SK-N-SH (cell line): Measurements from ENCODE around the gene ADAMTS5. TPM values are rescaled to one million over a fixed set of nuclear protein-coding genes. Genes with fewer than 3 reads are reported as not detected.

Experiments used
- CTCF ChIA-PET: fragments of 300-600, 350-600 bp; formaldehyde crosslinking; extraction: SDS; loops from one replicate; lab custom pipeline; 2021; lab: Yijun Ruan, JAX
- POLR2A ChIA-PET: fragments of 350-600 bp; sonication (Branson Sonifier 250); formaldehyde crosslinking; extraction: SDS; loops from one replicate; lab custom pipeline; 2020; ENCODE audit warnings: antibody characterized with exemption, inconsistent platforms; lab: Yijun Ruan, JAX
- DNase-seq: peaks from one replicate; pipeline ENCODE4 v3.0.0; 2012
- H2AFZ ChIP-seq: fragments of 200-600 bp; sonication (generic); 2 replicates; pipeline ENCODE4 v1.8.1; 2016; ENCODE audit warnings: antibody characterized with exemption, mild to moderate bottlenecking, low read depth
- H3F3A ChIP-seq: fragments of 200-600 bp; sonication (generic); replicated peaks from 2 replicates; pipeline ENCODE3; 2016; ENCODE audit warnings: antibody characterized with exemption, mild to moderate bottlenecking; ENCODE audit not compliant: insufficient read depth
- H3K27ac ChIP-seq, 2 experiments: fragments of 200-500 bp in 1 of 2; fragments of 200-600 bp in 1 of 2; sonication (Bioruptor generic) in 1 of 2; sonication (generic), shearing (Covaris generic) in 1 of 2; 2 replicates each; pipeline versions ENCODE4 v1.5.1 to v1.6.1; 2014 to 2016; ENCODE audit warnings: low read depth in 2 of 2, inconsistent platforms in 1 of 2, low read length in 1 of 2, mild to moderate bottlenecking in 1 of 2, mixed read lengths in 1 of 2
- H3K27me3 ChIP-seq: fragments of 200-600 bp; sonication (generic), shearing (Covaris generic); 2 replicates; pipeline ENCODE4 v1.6.1; 2016; ENCODE audit warnings: mixed run types; ENCODE audit not compliant: insufficient read depth
- H3K36me3 ChIP-seq, 2 experiments: fragments of 200-500 bp in 1 of 2; fragments of 200-600 bp in 1 of 2; sonication (Bioruptor generic) in 1 of 2; sonication (generic) in 1 of 2; replicated peaks in 1 of 2; 2 replicates each; pipeline versions ENCODE3 to v1.5.1; 2014 to 2016; ENCODE audit warnings: low read length in 1 of 2, mild to moderate bottlenecking in 1 of 2; ENCODE audit not compliant: insufficient read depth in 2 of 2, control insufficient read depth in 1 of 2
- H3K4me1 ChIP-seq, 2 experiments: fragments of 200-500 bp in 1 of 2; fragments of 200-600 bp in 1 of 2; sonication (Bioruptor generic) in 1 of 2; sonication (generic), shearing (Covaris generic) in 1 of 2; 2 replicates each; pipeline versions ENCODE4 v1.5.1 to v1.6.1; 2014 to 2016; ENCODE audit warnings: low read depth in 1 of 2, low read length in 1 of 2, mixed run types in 1 of 2; ENCODE audit not compliant: insufficient read depth in 2 of 2, control insufficient read depth in 1 of 2
- H3K4me2 ChIP-seq: fragments of 200-600 bp; sonication (generic), shearing (Covaris generic); 2 replicates; pipeline ENCODE4 v1.6.1; 2017; ENCODE audit warnings: mixed run types
- H3K4me3 ChIP-seq, 2 experiments: fragments of 200-500 bp in 1 of 2; fragments of 200-600 bp in 1 of 2; sonication (Bioruptor generic) in 1 of 2; sonication (generic), shearing (Covaris generic) in 1 of 2; 2 replicates each; pipeline versions ENCODE4 v1.5.1 to v1.8.1; 2014 to 2016; ENCODE audit warnings: low read depth in 2 of 2, inconsistent platforms in 1 of 2, low read length in 1 of 2, mild to moderate bottlenecking in 1 of 2, mixed read lengths in 1 of 2, moderate library complexity in 1 of 2
- H3K79me2 ChIP-seq: fragments of 200-600 bp; sonication (generic); 2 replicates; pipeline ENCODE4 v1.8.1; 2017; ENCODE audit warnings: mild to moderate bottlenecking; ENCODE audit not compliant: insufficient read depth
- H3K9ac ChIP-seq: fragments of 200-600 bp; sonication (generic); 2 replicates; pipeline ENCODE4 v1.6.1; 2017; ENCODE audit warnings: mixed run types
- H3K9me2 ChIP-seq: fragments of 200-600 bp; sonication (generic); 2 replicates; pipeline ENCODE4 v1.6.1; 2017; ENCODE audit warnings: mixed run types
- H3K9me3 ChIP-seq: fragments of 200-600 bp; sonication (generic); 2 replicates; pipeline ENCODE4 v1.6.1; 2017; ENCODE audit warnings: mixed run types, mild to moderate bottlenecking, moderate library complexity
- H4K20me1 ChIP-seq: fragments of 200-600 bp; sonication (generic); 2 replicates; pipeline ENCODE4 v1.6.1; 2017; ENCODE audit warnings: mild to moderate bottlenecking, mixed run types; ENCODE audit not compliant: insufficient read depth
- CHD2 ChIP-seq: fragments of 150-350 bp; IDR thresholded peaks from 2 replicates; pipeline ENCODE4 v1.6.1; 2018; ENCODE audit warnings: low read length; ENCODE audit not compliant: partially characterized antibody
- ELF1 ChIP-seq: IDR thresholded peaks from 2 replicates; pipeline ENCODE4 v1.4.0; 2012
- EP300 ChIP-seq, 2 experiments: IDR thresholded peaks; 2 replicates each; pipeline versions ENCODE4 v1.4.0 to v1.6.1; 2012; ENCODE audit warnings: borderline replicate concordance in 1 of 2, low read depth in 1 of 2, low read length in 1 of 2
- EZH2phosphoT487 ChIP-seq: fragments of 200-600 bp; sonication (generic); IDR thresholded peaks from 2 replicates; pipeline ENCODE4 v1.6.1; 2017; ENCODE audit warnings: low read depth, mixed run types, mild to moderate bottlenecking, antibody characterized with exemption, moderate library complexity, borderline replicate concordance
- FOXJ3 ChIP-seq: sonication (generic); formaldehyde crosslinking; IDR thresholded peaks from 2 replicates; pipeline ENCODE4 v1.5.1; 2020; ENCODE audit warnings: mild to moderate bottlenecking, missing genetic modification reagents
- GATA2 ChIP-seq: sonication (generic); formaldehyde crosslinking; IDR thresholded peaks from 2 replicates; pipeline ENCODE4 v1.5.0; 2020; ENCODE audit warnings: mild to moderate bottlenecking, missing genetic modification reagents
- MXI1 ChIP-seq: IDR thresholded peaks from 2 replicates; pipeline ENCODE4 v1.6.1; 2012; ENCODE audit warnings: mild to moderate bottlenecking, low read depth, low read length, improper control_type of control experiment
- NFIC ChIP-seq: IDR thresholded peaks from 2 replicates; pipeline ENCODE4 v1.4.0; 2012; ENCODE audit warnings: borderline replicate concordance
- POLR2AphosphoS5 ChIP-seq: IDR thresholded peaks from 2 replicates; pipeline ENCODE4 v1.6.1; 2012; ENCODE audit warnings: low read depth, low read length
- RAD21 ChIP-seq: IDR thresholded peaks from 2 replicates; pipeline ENCODE4 v1.6.1; 2012; ENCODE audit warnings: mild to moderate bottlenecking, low read length
- RCOR1 ChIP-seq: fragments of 150-350 bp; IDR thresholded peaks from 2 replicates; pipeline ENCODE4 v1.6.1; 2017; ENCODE audit warnings: antibody characterized with exemption, low read length
- RXRA ChIP-seq: IDR thresholded peaks from 2 replicates; pipeline ENCODE4 v1.4.0; 2012; ENCODE audit warnings: low read depth, mild to moderate bottlenecking, borderline replicate concordance
- SIN3A ChIP-seq: IDR thresholded peaks from 2 replicates; pipeline ENCODE4 v1.6.1; 2012; ENCODE audit warnings: low read depth, mild to moderate bottlenecking, low read length, moderate library complexity, borderline replicate concordance
- TAF1 ChIP-seq: IDR thresholded peaks from 2 replicates; pipeline ENCODE4 v1.6.1; 2012; ENCODE audit warnings: low read depth, mild to moderate bottlenecking, low read length, moderate library complexity, borderline replicate concordance
- YY1 ChIP-seq: IDR thresholded peaks from 2 replicates; pipeline ENCODE4 v1.4.0; 2012; ENCODE audit warnings: low read depth, mild to moderate bottlenecking
- polyA plus RNA-seq, 3 experiments: library from polyadenylated mRNA; depleted of rRNA; stranded (reverse); fragments of >200 nt; gene quantifications; 2 replicates each; pipeline ENCODE4 v1.2.3, GENCODE V29; 2012
- TF ChIP-seq, protein P1 (sequence below): fragments of 200-600 bp; sonication (generic); IDR thresholded peaks from 2 replicates; pipeline ENCODE4 v1.6.1; 2017; ENCODE audit warnings: antibody characterized with exemption, mild to moderate bottlenecking, moderate library complexity
- TF ChIP-seq, protein P2 (sequence below): IDR thresholded peaks from 2 replicates; pipeline ENCODE4 v1.4.0; 2012; ENCODE audit warnings: low read depth, borderline replicate concordance
- TF ChIP-seq, protein P3 (sequence below): IDR thresholded peaks from 2 replicates; pipeline ENCODE4 v1.4.0; 2012; ENCODE audit warnings: low read depth, borderline replicate concordance
- TF ChIP-seq, protein P4 (sequence below): IDR thresholded peaks from 2 replicates; pipeline ENCODE4; 2012

Gene ADAMTS5
- polyA plus RNA-seq, 1 of the 3 experiments (the other 2 are of a cell fraction): 0.90 TPM

GRCh38 chr21:26920055-26920454, 46.8 kb downstream of the ADAMTS5 start:
- CTCF ChIA-PET: interaction anchor here (1.4 kb wide), 1 partner anchor 11 kb away, joined by 3 read pairs; no protein-coding TSS in a partner anchor
- TF ChIP-seq POLR2AphosphoS5 (no peak), MXI1 (no peak), EZH2phosphoT487 (no peak), ELF1 (no peak), FOXJ3 (CRISPR knock-in tag) (no peak), EP300 (IDR thresholded peaks at IDR 0.05; ENCODE audit: borderline replicate concordance in 1 of 2, low read depth in 1 of 2, low read length in 1 of 2) (no peak), SIN3A (no peak), RAD21 (no peak), CHD2 (no peak), RXRA (no peak), GATA2 (CRISPR knock-in tag) (no peak), NFIC (no peak), YY1 (no peak), TAF1 (no peak), RCOR1 (no peak)
- TF ChIP-seq, protein P1, sequence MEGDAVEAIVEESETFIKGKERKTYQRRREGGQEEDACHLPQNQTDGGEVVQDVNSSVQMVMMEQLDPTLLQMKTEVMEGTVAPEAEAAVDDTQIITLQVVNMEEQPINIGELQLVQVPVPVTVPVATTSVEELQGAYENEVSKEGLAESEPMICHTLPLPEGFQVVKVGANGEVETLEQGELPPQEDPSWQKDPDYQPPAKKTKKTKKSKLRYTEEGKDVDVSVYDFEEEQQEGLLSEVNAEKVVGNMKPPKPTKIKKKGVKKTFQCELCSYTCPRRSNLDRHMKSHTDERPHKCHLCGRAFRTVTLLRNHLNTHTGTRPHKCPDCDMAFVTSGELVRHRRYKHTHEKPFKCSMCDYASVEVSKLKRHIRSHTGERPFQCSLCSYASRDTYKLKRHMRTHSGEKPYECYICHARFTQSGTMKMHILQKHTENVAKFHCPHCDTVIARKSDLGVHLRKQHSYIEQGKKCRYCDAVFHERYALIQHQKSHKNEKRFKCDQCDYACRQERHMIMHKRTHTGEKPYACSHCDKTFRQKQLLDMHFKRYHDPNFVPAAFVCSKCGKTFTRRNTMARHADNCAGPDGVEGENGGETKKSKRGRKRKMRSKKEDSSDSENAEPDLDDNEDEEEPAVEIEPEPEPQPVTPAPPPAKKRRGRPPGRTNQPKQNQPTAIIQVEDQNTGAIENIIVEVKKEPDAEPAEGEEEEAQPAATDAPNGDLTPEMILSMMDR: no peak
- TF ChIP-seq, protein P2, sequence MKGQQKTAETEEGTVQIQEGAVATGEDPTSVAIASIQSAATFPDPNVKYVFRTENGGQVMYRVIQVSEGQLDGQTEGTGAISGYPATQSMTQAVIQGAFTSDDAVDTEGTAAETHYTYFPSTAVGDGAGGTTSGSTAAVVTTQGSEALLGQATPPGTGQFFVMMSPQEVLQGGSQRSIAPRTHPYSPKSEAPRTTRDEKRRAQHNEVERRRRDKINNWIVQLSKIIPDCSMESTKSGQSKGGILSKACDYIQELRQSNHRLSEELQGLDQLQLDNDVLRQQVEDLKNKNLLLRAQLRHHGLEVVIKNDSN: no peak
- TF ChIP-seq, protein P3, sequence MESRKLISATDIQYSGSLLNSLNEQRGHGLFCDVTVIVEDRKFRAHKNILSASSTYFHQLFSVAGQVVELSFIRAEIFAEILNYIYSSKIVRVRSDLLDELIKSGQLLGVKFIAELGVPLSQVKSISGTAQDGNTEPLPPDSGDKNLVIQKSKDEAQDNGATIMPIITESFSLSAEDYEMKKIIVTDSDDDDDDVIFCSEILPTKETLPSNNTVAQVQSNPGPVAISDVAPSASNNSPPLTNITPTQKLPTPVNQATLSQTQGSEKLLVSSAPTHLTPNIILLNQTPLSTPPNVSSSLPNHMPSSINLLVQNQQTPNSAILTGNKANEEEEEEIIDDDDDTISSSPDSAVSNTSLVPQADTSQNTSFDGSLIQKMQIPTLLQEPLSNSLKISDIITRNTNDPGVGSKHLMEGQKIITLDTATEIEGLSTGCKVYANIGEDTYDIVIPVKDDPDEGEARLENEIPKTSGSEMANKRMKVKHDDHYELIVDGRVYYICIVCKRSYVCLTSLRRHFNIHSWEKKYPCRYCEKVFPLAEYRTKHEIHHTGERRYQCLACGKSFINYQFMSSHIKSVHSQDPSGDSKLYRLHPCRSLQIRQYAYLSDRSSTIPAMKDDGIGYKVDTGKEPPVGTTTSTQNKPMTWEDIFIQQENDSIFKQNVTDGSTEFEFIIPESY: no peak
- TF ChIP-seq, protein P4, sequence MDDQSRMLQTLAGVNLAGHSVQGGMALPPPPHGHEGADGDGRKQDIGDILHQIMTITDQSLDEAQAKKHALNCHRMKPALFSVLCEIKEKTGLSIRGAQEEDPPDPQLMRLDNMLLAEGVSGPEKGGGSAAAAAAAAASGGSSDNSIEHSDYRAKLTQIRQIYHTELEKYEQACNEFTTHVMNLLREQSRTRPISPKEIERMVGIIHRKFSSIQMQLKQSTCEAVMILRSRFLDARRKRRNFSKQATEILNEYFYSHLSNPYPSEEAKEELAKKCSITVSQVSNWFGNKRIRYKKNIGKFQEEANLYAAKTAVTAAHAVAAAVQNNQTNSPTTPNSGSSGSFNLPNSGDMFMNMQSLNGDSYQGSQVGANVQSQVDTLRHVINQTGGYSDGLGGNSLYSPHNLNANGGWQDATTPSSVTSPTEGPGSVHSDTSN: no peak
- TF ChIP-seq, all 33 proteins: peak for 0
- H4K20me1 ChIP-seq: no peaks in the 10 kb centered on the region
- DNase-seq: no peak
- no peaks in the 10 kb centered on the region for H3K9me3 ChIP-seq
- no peak overlapping the region for H3K9ac ChIP-seq
- peaks cover 0 to 11% of the 10 kb centered on the region in 2 experiments for H3K36me3 ChIP-seq
- H3K4me2 ChIP-seq: no peak overlapping the region
- no peaks in the 10 kb centered on the region for H3K79me2 ChIP-seq
- H3K4me1 ChIP-seq: peaks cover 0 to 2% of the 10 kb centered on the region in 2 experiments; a peak in 2 of 4 replicates
- no peak overlapping the region for H3K27ac ChIP-seq
- H3K9me2 ChIP-seq: no peaks in the 10 kb centered on the region
- no peaks in the 10 kb centered on the region for H3K27me3 ChIP-seq
- no peaks in the 10 kb centered on the region for H3F3A ChIP-seq
- H2AFZ ChIP-seq: no peak overlapping the region
- H3K4me3 ChIP-seq: no peak overlapping the region
- POLR2A ChIA-PET: no interaction called here
